Vagina (tissue), 2 donors: ENCODE data around the gene IL1RL1. TPM values are rescaled to one million over a fixed set of nuclear protein-coding genes. Genes with fewer than 3 reads are reported as not detected.
"Not testable (repeated sequence)": the region's sequence is repeated elsewhere in the genome, so short reads cannot be mapped to it uniquely, and the experiment has no call there.

Source experiments
- DNase-seq, 2 donors: peaks; one replicate each; pipeline ENCODE4 v3.0.0-alpha.2; 2017; ENCODE audit errors: extremely low spot score in 2 of 2
- H3K27ac ChIP-seq: fragments of 200-600 bp; sonication (generic); one replicate; pipeline ENCODE4 v1.5.1; 2019
- H3K27me3 ChIP-seq: fragments of 200-600 bp; sonication (generic); one replicate; pipeline ENCODE4 v1.5.1; 2019
- H3K36me3 ChIP-seq, 2 donors: fragments of 200-600 bp; sonication (generic); one replicate each; pipeline ENCODE4 v1.5.1; 2017 to 2019
- H3K4me1 ChIP-seq: fragments of 200-600 bp; sonication (generic); one replicate; pipeline ENCODE4 v1.5.1; 2019
- H3K4me3 ChIP-seq, 2 donors: fragments of 200-600 bp; sonication (generic); 1 replicate in 1 of 2; 2 replicates in 1 of 2; pipeline ENCODE4 v1.5.1; 2016 to 2019
- H3K9me3 ChIP-seq: fragments of 200-600 bp; sonication (generic); one replicate; pipeline ENCODE4 v1.5.1; 2019
- CTCF ChIP-seq, 3 experiments: fragments of 450-650 bp in 2 of 3; fragments of 200-600 bp in 1 of 3; sonication (generic) in 1 of 3; IDR thresholded peaks; one replicate each; pipeline ENCODE4 v1.5.1; 2017 to 2019; ENCODE audit warnings: antibody characterized with exemption in 3 of 3, mild to moderate bottlenecking in 2 of 3, moderate library complexity in 2 of 3
- POLR2A ChIP-seq, 2 donors: fragments of 450-650 bp; IDR thresholded peaks; one replicate each; pipeline ENCODE4 v1.6.1; 2017; ENCODE audit warnings: antibody characterized with exemption in 2 of 2, mild to moderate bottlenecking in 2 of 2, moderate library complexity in 2 of 2
- POLR2AphosphoS5 ChIP-seq, 2 donors: sonication (generic); formaldehyde crosslinking; IDR thresholded peaks; one replicate each; pipeline ENCODE4 v1.9.0; 2017; ENCODE audit warnings: antibody characterized with exemption in 2 of 2, mild to moderate bottlenecking in 2 of 2, low read depth in 1 of 2; ENCODE audit not compliant: insufficient read depth in 1 of 2
- intact Hi-C: fragments of 100-400 bp; cut with DNase I; formaldehyde crosslinking; loops from one replicate; pipeline ENCODE4 v1.15.1; 2023
- total RNA-seq: library from RNA; depleted of rRNA; stranded (reverse); fragments of >200 nt; gene quantifications from one replicate; pipeline ENCODE4 v1.2.3, GENCODE V29; 2016

IL1RL1 gene
- total RNA-seq, 1 donor from 2014 or later: 10.6 TPM

GRCh38 chr2:102317715-102318114 lies 6.4 kb downstream of the IL1RL1 start:
- Histone ChIP-seq H3K4me1 (no peaks in the 10 kb centered on the region), H3K27ac (no peak overlapping the region), H3K36me3 (no peaks in the 10 kb centered on the region), H3K4me3 (no peak overlapping the region), H3K27me3 (no peaks in the 10 kb centered on the region), H3K9me3 (no peaks in the 10 kb centered on the region)
- no peak for DNase-seq
- TF ChIP-seq CTCF (IDR thresholded peaks at IDR 0.05): no peak
- no peak for TF ChIP-seq POLR2A (IDR thresholded peaks at IDR 0.05)
- intact Hi-C loops: no loop called here

- no peak overlapping the region for H3K27ac ChIP-seq
- TF ChIP-seq POLR2AphosphoS5 (IDR thresholded peaks at IDR 0.05; ENCODE audit: insufficient read depth in 1 of 2, low read depth in 1 of 2) (no peak), CTCF (IDR thresholded peaks at IDR 0.05) (no peak), POLR2A (IDR thresholded peaks at IDR 0.05) (no peak)
- no peaks in the 10 kb centered on the region for H3K4me1 ChIP-seq
- no peaks in the 10 kb centered on the region for H3K36me3 ChIP-seq
- no peak overlapping the region for H3K4me3 ChIP-seq
- no peaks in the 10 kb centered on the region for H3K27me3 ChIP-seq
- no peaks in the 10 kb centered on the region for H3K9me3 ChIP-seq
- DNase-seq: no peak
- intact Hi-C loops: no loop called here
Observed at GRCh38 chr2:102318437-102318836, 7.1 kb downstream of the IL1RL1 start.

- DNase-seq: no peak
- H3K9me3 ChIP-seq: no peaks in the 10 kb centered on the region
- no peaks in the 10 kb centered on the region for H3K36me3 ChIP-seq
- H3K27me3 ChIP-seq: no peaks in the 10 kb centered on the region
- H3K4me1 ChIP-seq: no peaks in the 10 kb centered on the region
- intact Hi-C loops: no loop called here
- TF ChIP-seq POLR2A (IDR thresholded peaks at IDR 0.05) (no peak), POLR2AphosphoS5 (IDR thresholded peaks at IDR 0.05; ENCODE audit: insufficient read depth in 1 of 2, low read depth in 1 of 2) (no peak), CTCF (IDR thresholded peaks at IDR 0.05) (no peak)
- H3K27ac ChIP-seq: no peak overlapping the region
- H3K4me3 ChIP-seq: no peak overlapping the region
Observed at GRCh38 chr2:102321941-102322719, 10.8 kb downstream of the IL1RL1 start.

- DNase-seq, H3K36me3 ChIP-seq, H3K4me1 ChIP-seq, H3K9me3 ChIP-seq, H3K27ac ChIP-seq, intact Hi-C loops, H3K4me3 ChIP-seq, H3K27me3 ChIP-seq: not testable (repeated sequence)
Observed at GRCh38 chr2:102324914-102325313, 13.6 kb downstream of the IL1RL1 start.

GRCh38 chr2:102331311-102331980 lies 20.1 kb downstream of the IL1RL1 start:
- Histone ChIP-seq H3K4me1 (no peaks in the 10 kb centered on the region), H3K36me3 (no peaks in the 10 kb centered on the region), H3K4me3 (no peak overlapping the region), H3K9me3 (no peaks in the 10 kb centered on the region), H3K27ac (no peak overlapping the region), H3K27me3 (no peaks in the 10 kb centered on the region)
- no peak for DNase-seq
- intact Hi-C loops: no loop called here
- no peak for TF ChIP-seq POLR2A (IDR thresholded peaks at IDR 0.05)
- TF ChIP-seq CTCF (IDR thresholded peaks at IDR 0.05): no peak
- no peak for TF ChIP-seq POLR2AphosphoS5 (IDR thresholded peaks at IDR 0.05; ENCODE audit: insufficient read depth in 1 of 2, low read depth in 1 of 2)
